Activated T-cell treated with anti-CD3 and anti-CD28 coated beads, Interleukin-2, amount 50 U/mL, for 24 hours (primary cell): ENCODE data around the gene KRT86.
"Not testable (repeated sequence)": the region's sequence is repeated elsewhere in the genome, so short reads cannot be mapped to it uniquely, and the experiment has no call there.

Experiments used
- DNase-seq: peaks from one replicate; pipeline ENCODE4 v3.0.0-alpha.2; 2020
- H3K27ac Mint-ChIP-seq: 2 replicates; pipeline ENCODE4 v1.8.0; 2020; ENCODE audit warnings: mild to moderate bottlenecking, mixed read lengths
- H3K27me3 Mint-ChIP-seq: 2 replicates; pipeline ENCODE4 v1.8.0; 2020; ENCODE audit warnings: mixed read lengths
- H3K36me3 Mint-ChIP-seq: 2 replicates; pipeline ENCODE4 v1.8.0; 2020; ENCODE audit warnings: low read depth, mixed read lengths
- H3K4me1 Mint-ChIP-seq: 2 replicates; pipeline ENCODE4 v1.8.0; 2020; ENCODE audit warnings: low read depth, mixed read lengths
- H3K4me3 Mint-ChIP-seq: 2 replicates; pipeline ENCODE4 v1.8.0; 2020; ENCODE audit warnings: mild to moderate bottlenecking, moderate library complexity, mixed read lengths
- H3K9me3 Mint-ChIP-seq: 2 replicates; pipeline ENCODE4 v1.8.0; 2020; ENCODE audit warnings: mixed read lengths

KRT86 gene

GRCh38 chr12:52253391-52254179 is 20.9 kb upstream of the KRT86 start:
- peaks cover 65% of the 10 kb centered on the region for H3K27me3 Mint-ChIP-seq
- DNase-seq, result no peak
- H3K27ac Mint-ChIP-seq, result no peak overlapping the region
- H3K9me3 Mint-ChIP-seq, result no peaks in the 10 kb centered on the region
- H3K4me3 Mint-ChIP-seq, result no peak overlapping the region
- no peaks in the 10 kb centered on the region for H3K36me3 Mint-ChIP-seq
- H3K4me1 Mint-ChIP-seq, result peaks cover 16% of the 10 kb centered on the region

GRCh38 chr12:52254180-52254964 is 20.1 kb upstream of the KRT86 start:
- no peaks in the 10 kb centered on the region for H3K9me3 Mint-ChIP-seq
- H3K27me3 Mint-ChIP-seq, result peaks cover 65% of the 10 kb centered on the region
- H3K36me3 Mint-ChIP-seq, result no peaks in the 10 kb centered on the region
- H3K4me1 Mint-ChIP-seq, result peaks cover 16% of the 10 kb centered on the region
- no peak overlapping the region for H3K27ac Mint-ChIP-seq
- no peak for DNase-seq
- no peak overlapping the region for H3K4me3 Mint-ChIP-seq

GRCh38 chr12:52254965-52255751 is 19.3 kb upstream of the KRT86 start:
- H3K9me3 Mint-ChIP-seq, result no peaks in the 10 kb centered on the region
- no peak overlapping the region for H3K27ac Mint-ChIP-seq
- H3K36me3 Mint-ChIP-seq, result no peaks in the 10 kb centered on the region
- peaks cover 15% of the 10 kb centered on the region for H3K4me1 Mint-ChIP-seq
- H3K4me3 Mint-ChIP-seq, result no peak overlapping the region
- no peak for DNase-seq
- H3K27me3 Mint-ChIP-seq, result peaks cover 65% of the 10 kb centered on the region

- H3K27ac Mint-ChIP-seq, result no peak overlapping the region
- no peaks in the 10 kb centered on the region for H3K36me3 Mint-ChIP-seq
- DNase-seq, result no peak
- no peaks in the 10 kb centered on the region for H3K9me3 Mint-ChIP-seq
- H3K4me1 Mint-ChIP-seq, result peaks cover 18% of the 10 kb centered on the region
- H3K27me3 Mint-ChIP-seq, result peaks cover 70% of the 10 kb centered on the region
- no peak overlapping the region for H3K4me3 Mint-ChIP-seq
Observed at GRCh38 chr12:52255926-52256583, 18.4 kb upstream of the KRT86 start.

GRCh38 chr12:52256584-52256935 is 17.9 kb upstream of the KRT86 start:
- Mint-ChIP-seq H3K27ac (no peak overlapping the region), H3K9me3 (no peaks in the 10 kb centered on the region), H3K27me3 (peaks cover 71% of the 10 kb centered on the region), H3K4me3 (no peak overlapping the region), H3K36me3 (no peaks in the 10 kb centered on the region), H3K4me1 (peaks cover 13% of the 10 kb centered on the region)
- no peak for DNase-seq

- H3K36me3 Mint-ChIP-seq, result no peaks in the 10 kb centered on the region
- no peak overlapping the region for H3K27ac Mint-ChIP-seq
- no peaks in the 10 kb centered on the region for H3K9me3 Mint-ChIP-seq
- peaks cover 7% of the 10 kb centered on the region for H3K4me1 Mint-ChIP-seq
- no peak for DNase-seq
- H3K4me3 Mint-ChIP-seq, result no peak overlapping the region
- peaks cover 72% of the 10 kb centered on the region for H3K27me3 Mint-ChIP-seq
Observed at GRCh38 chr12:52257074-52257551, 17.3 kb upstream of the KRT86 start.

GRCh38 chr12:52257922-52258321 is 16.5 kb upstream of the KRT86 start:
- H3K4me1 Mint-ChIP-seq, H3K27ac Mint-ChIP-seq, DNase-seq, H3K9me3 Mint-ChIP-seq, H3K4me3 Mint-ChIP-seq, H3K36me3 Mint-ChIP-seq: not testable (repeated sequence)
- peaks cover 75% of the 10 kb centered on the region for H3K27me3 Mint-ChIP-seq

- Mint-ChIP-seq H3K4me3 (no peak overlapping the region), H3K36me3 (no peaks in the 10 kb centered on the region), H3K27ac (no peak overlapping the region), H3K4me1 (peaks cover 7% of the 10 kb centered on the region), H3K9me3 (no peaks in the 10 kb centered on the region), H3K27me3 (peaks cover 75% of the 10 kb centered on the region)
- no peak for DNase-seq
Observed at GRCh38 chr12:52258335-52258901, 16.0 kb upstream of the KRT86 start.

GRCh38 chr12:52259657-52260243 is 14.7 kb upstream of the KRT86 start:
- Mint-ChIP-seq H3K9me3 (no peaks in the 10 kb centered on the region), H3K27me3 (peaks cover 73% of the 10 kb centered on the region), H3K4me1 (peaks cover 7% of the 10 kb centered on the region), H3K27ac (no peak overlapping the region), H3K36me3 (no peaks in the 10 kb centered on the region), H3K4me3 (no peak overlapping the region)
- DNase-seq, result no peak

GRCh38 chr12:52260361-52261207 is 13.9 kb upstream of the KRT86 start:
- Mint-ChIP-seq H3K4me3 (no peak overlapping the region), H3K27me3 (peaks cover 66% of the 10 kb centered on the region), H3K36me3 (no peaks in the 10 kb centered on the region), H3K27ac (no peak overlapping the region), H3K9me3 (no peaks in the 10 kb centered on the region), H3K4me1 (peaks cover 7% of the 10 kb centered on the region)
- DNase-seq, result no peak

- Mint-ChIP-seq H3K27me3 (peaks cover 61% of the 10 kb centered on the region), H3K36me3 (no peaks in the 10 kb centered on the region), H3K4me1 (peaks cover 7% of the 10 kb centered on the region), H3K9me3 (no peaks in the 10 kb centered on the region), H3K27ac (no peak overlapping the region), H3K4me3 (no peak overlapping the region)
- no peak for DNase-seq
Observed at GRCh38 chr12:52261208-52261484, 13.3 kb upstream of the KRT86 start.

GRCh38 chr12:52262286-52262685 is 12.2 kb upstream of the KRT86 start:
- Mint-ChIP-seq H3K4me1 (peaks cover 7% of the 10 kb centered on the region), H3K27me3 (peaks cover 49% of the 10 kb centered on the region), H3K36me3 (no peaks in the 10 kb centered on the region), H3K27ac (no peak overlapping the region), H3K4me3 (no peak overlapping the region), H3K9me3 (no peaks in the 10 kb centered on the region)
- no peak for DNase-seq

- no peaks in the 10 kb centered on the region for H3K36me3 Mint-ChIP-seq
- DNase-seq, result no peak
- peaks cover 7% of the 10 kb centered on the region for H3K4me1 Mint-ChIP-seq
- no peak overlapping the region for H3K4me3 Mint-ChIP-seq
- H3K9me3 Mint-ChIP-seq, result no peaks in the 10 kb centered on the region
- peaks cover 36% of the 10 kb centered on the region for H3K27me3 Mint-ChIP-seq
- no peak overlapping the region for H3K27ac Mint-ChIP-seq
Observed at GRCh38 chr12:52263761-52264434, 10.5 kb upstream of the KRT86 start.
